WTC11 (cell line): Measurements from ENCODE around the gene MAN2B2. TPM values are rescaled to one million over a fixed set of nuclear protein-coding genes. Genes with fewer than 3 reads are reported as not detected.

ENCODE experiments used
- ATAC-seq: fragments of 200-7000 bp; cut with Tn5 transposase; 2 replicates; pipeline ENCODE4 v1.10.0; 2021; ENCODE audit warnings: mild to moderate bottlenecking, moderate library complexity
- CTCF ChIA-PET: fragments of 300-600 bp; sonication (Branson Sonifier 250); formaldehyde crosslinking; loops from one replicate; lab custom pipeline; 2021; ENCODE audit warnings: antibody characterized with exemption; lab: Charles Lee
- POLR2A ChIA-PET: fragments of 350-600 bp; sonication (Branson Sonifier 250); formaldehyde crosslinking; loops from one replicate; lab custom pipeline; 2021; ENCODE audit warnings: antibody characterized with exemption; lab: Charles Lee
- DNase-seq: peaks from one replicate; pipeline ENCODE4 v3.0.0; 2021; ENCODE audit warnings: low spot score
- H3K27ac Mint-ChIP-seq: 2 replicates; pipeline ENCODE4 v1.8.0; 2021; ENCODE audit warnings: mixed read lengths
- H3K27me3 Mint-ChIP-seq: 2 replicates; pipeline ENCODE4 v1.8.0; 2021; ENCODE audit warnings: low read depth, mild to moderate bottlenecking, moderate library complexity, mixed read lengths
- H3K36me3 Mint-ChIP-seq: 2 replicates; pipeline ENCODE4 v1.8.0; 2021; ENCODE audit warnings: mixed read lengths
- H3K4me1 Mint-ChIP-seq: 2 replicates; pipeline ENCODE4 v1.8.0; 2022; ENCODE audit warnings: mixed read lengths
- H3K4me3 Mint-ChIP-seq: 2 replicates; pipeline ENCODE4 v1.8.0; 2021; ENCODE audit warnings: mild to moderate bottlenecking, moderate library complexity, mixed read lengths
- H3K9me3 Mint-ChIP-seq: 2 replicates; pipeline ENCODE4 v1.8.0; 2021; ENCODE audit warnings: mixed read lengths
- ARID4B ChIP-seq: sonication (generic); formaldehyde crosslinking; IDR thresholded peaks from 2 replicates; pipeline ENCODE4 v1.8.0; 2023; ENCODE audit warnings: missing genetic modification reagents, mild to moderate bottlenecking, borderline replicate concordance
- CDX4 ChIP-seq: fragments of 250-450 bp; sonication (Bioruptor Pico); IDR thresholded peaks from 2 replicates; pipeline ENCODE4 v1.9.0; 2021; ENCODE audit warnings: moderate library complexity, mild to moderate bottlenecking, inconsistent platforms, borderline replicate concordance
- CREB1 ChIP-seq: sonication (generic); formaldehyde crosslinking; IDR thresholded peaks from 2 replicates; pipeline ENCODE4 v1.8.0; 2023; ENCODE audit warnings: mild to moderate bottlenecking, missing genetic modification reagents
- CTCF ChIP-seq: fragments of 200-600 bp; IDR thresholded peaks from 2 replicates; pipeline ENCODE4 v1.8.0; 2022; ENCODE audit warnings: antibody characterized with exemption
- E2F4 ChIP-seq: sonication (generic); formaldehyde crosslinking; IDR thresholded peaks from 2 replicates; pipeline ENCODE4 v1.8.1; 2022; ENCODE audit warnings: low read depth, mild to moderate bottlenecking, moderate library complexity, missing genetic modification reagents, borderline replicate concordance
- ELF4 ChIP-seq: sonication (generic); formaldehyde crosslinking; IDR thresholded peaks from 2 replicates; pipeline ENCODE4 v1.8.1; 2022; ENCODE audit warnings: low read depth, mild to moderate bottlenecking, moderate library complexity, missing genetic modification reagents
- ESRRA ChIP-seq: sonication (generic); formaldehyde crosslinking; IDR thresholded peaks from 2 replicates; pipeline ENCODE4 v1.8.1; 2022; ENCODE audit warnings: mild to moderate bottlenecking, missing genetic modification reagents, borderline replicate concordance
- FOXP1 ChIP-seq: sonication (generic); formaldehyde crosslinking; IDR thresholded peaks from 2 replicates; pipeline ENCODE4 v1.8.0; 2022; ENCODE audit warnings: missing genetic modification reagents, mild to moderate bottlenecking, moderate library complexity, borderline replicate concordance
- FOXP4 ChIP-seq: sonication (generic); formaldehyde crosslinking; IDR thresholded peaks from 2 replicates; pipeline ENCODE4 v1.8.0; 2022; ENCODE audit warnings: mild to moderate bottlenecking, missing genetic modification reagents
- JUN ChIP-seq: sonication (generic); formaldehyde crosslinking; IDR thresholded peaks from 2 replicates; pipeline ENCODE4 v1.8.0; 2023; ENCODE audit warnings: mild to moderate bottlenecking, missing genetic modification reagents
- MYBL2 ChIP-seq: sonication (generic); formaldehyde crosslinking; IDR thresholded peaks from 2 replicates; pipeline ENCODE4 v1.8.1; 2023; ENCODE audit warnings: mild to moderate bottlenecking, moderate library complexity, missing genetic modification reagents
- NFE2L1 ChIP-seq: sonication (generic); formaldehyde crosslinking; IDR thresholded peaks from 2 replicates; pipeline ENCODE4 v1.8.1; 2023; ENCODE audit warnings: missing genetic modification reagents
- NR2C2 ChIP-seq: sonication (generic); formaldehyde crosslinking; IDR thresholded peaks from 2 replicates; pipeline ENCODE4 v1.8.0; 2022; ENCODE audit warnings: mild to moderate bottlenecking, missing genetic modification reagents
- NR3C1 ChIP-seq: sonication (generic); formaldehyde crosslinking; conservative IDR thresholded peaks from 2 replicates; pipeline ENCODE4 v1.8.1; 2023; ENCODE audit warnings: low read depth, mild to moderate bottlenecking, missing genetic modification reagents
- OVOL2 ChIP-seq: fragments of 250-450 bp; sonication (Bioruptor Pico); IDR thresholded peaks from 2 replicates; pipeline ENCODE4 v1.9.0; 2021; ENCODE audit warnings: mild to moderate bottlenecking, borderline replicate concordance
- PRDM15 ChIP-seq: sonication (generic); formaldehyde crosslinking; IDR thresholded peaks from 2 replicates; pipeline ENCODE4 v1.8.0; 2022; ENCODE audit warnings: missing genetic modification reagents
- RELA ChIP-seq: sonication (generic); formaldehyde crosslinking; IDR thresholded peaks from 2 replicates; pipeline ENCODE4 v1.8.1; 2022; ENCODE audit warnings: missing genetic modification reagents, mild to moderate bottlenecking, borderline replicate concordance
- RORB ChIP-seq: fragments of 250-450 bp; sonication (Bioruptor Pico); IDR thresholded peaks from 2 replicates; pipeline ENCODE4 v1.9.0; 2021; ENCODE audit warnings: mild to moderate bottlenecking
- ZBTB43 ChIP-seq: sonication (generic); formaldehyde crosslinking; IDR thresholded peaks from 2 replicates; pipeline ENCODE4 v1.8.1; 2023; ENCODE audit warnings: mild to moderate bottlenecking, missing genetic modification reagents
- ZNF138 ChIP-seq: sonication (generic); formaldehyde crosslinking; conservative IDR thresholded peaks from 2 replicates; pipeline ENCODE4 v1.8.1; 2022; ENCODE audit warnings: mild to moderate bottlenecking, moderate library complexity, missing genetic modification reagents
- ZNF396 ChIP-seq: fragments of 250-450 bp; sonication (Bioruptor Pico); IDR thresholded peaks from 2 replicates; pipeline ENCODE4 v1.8.0; 2021; ENCODE audit warnings: mild to moderate bottlenecking, moderate library complexity, borderline replicate concordance
- total RNA-seq: library from RNA; stranded (reverse); gene quantifications from 3 replicates; pipeline ENCODE4 v1.2.3, GENCODE V29; 2021

MAN2B2 gene
- total RNA-seq, 1 experiment from 2014 or later = 6.3 TPM

GRCh38 chr4:6641164-6641970, 66.4 kb downstream of the MAN2B2 start:
- H3K4me1 Mint-ChIP-seq = peaks cover 22% of the 10 kb centered on the region
- H3K9me3 Mint-ChIP-seq = no peaks in the 10 kb centered on the region
- peak overlapping the region; percentile 100 for H3K4me3 Mint-ChIP-seq
- ChIA-PET POLR2A (no interaction called here), CTCF (interaction anchor here (0.6 to 1.6 kb wide), 5 partner anchors 23 to 309 kb away, joined by 4 to 7 read pairs (median 4); no protein-coding TSS in a partner anchor)
- H3K27me3 Mint-ChIP-seq = no peaks in the 10 kb centered on the region
- DNase-seq (no peak), ATAC-seq (no peak)
- H3K27ac Mint-ChIP-seq = peak overlapping the region; percentile 99
- peaks cover 26% of the 10 kb centered on the region for H3K36me3 Mint-ChIP-seq
- TF ChIP-seq ZNF396 (CRISPR knock-in tag) (no peak), FOXP1 (no peak), FOXP4 (no peak), JUN (CRISPR knock-in tag) (peak; percentile 49; the same call in 1 of the 2 replicates), ELF4 (no peak), ESRRA (CRISPR knock-in tag) (no peak), E2F4 (no peak), NFE2L1 (CRISPR knock-in tag) (no peak), CTCF (no peak), MYBL2 (CRISPR knock-in tag) (no peak), RORB (no peak), CREB1 (CRISPR knock-in tag) (no peak), RELA (CRISPR knock-in tag) (peak; percentile 67; the same call in 1 of the 2 replicates), ZBTB43 (CRISPR knock-in tag) (no peak; the same call in 1 of the 2 replicates), CDX4 (CRISPR knock-in tag) (no peak), ARID4B (0 out of 2 replicates have a peak, but pooled peaks have one; percentile 68), PRDM15 (CRISPR knock-in tag) (0 out of 2 replicates have a peak, but pooled peaks have one; percentile 2), NR2C2 (no peak), OVOL2 (CRISPR knock-in tag) (no peak), NR3C1 (CRISPR knock-in tag) (no peak), ZNF138 (CRISPR knock-in tag) (no peak)
